GM19099 (cell line): ENCODE data around the gene MRPL28.

Source experiments
- POLR2A ChIP-seq: IDR thresholded peaks from 3 replicates; pipeline ENCODE4 v1.6.1; 2011; ENCODE audit warnings: low read depth; ENCODE audit not compliant: insufficient read length; ENCODE audit errors: extremely low read depth

MRPL28 gene

DNA sequence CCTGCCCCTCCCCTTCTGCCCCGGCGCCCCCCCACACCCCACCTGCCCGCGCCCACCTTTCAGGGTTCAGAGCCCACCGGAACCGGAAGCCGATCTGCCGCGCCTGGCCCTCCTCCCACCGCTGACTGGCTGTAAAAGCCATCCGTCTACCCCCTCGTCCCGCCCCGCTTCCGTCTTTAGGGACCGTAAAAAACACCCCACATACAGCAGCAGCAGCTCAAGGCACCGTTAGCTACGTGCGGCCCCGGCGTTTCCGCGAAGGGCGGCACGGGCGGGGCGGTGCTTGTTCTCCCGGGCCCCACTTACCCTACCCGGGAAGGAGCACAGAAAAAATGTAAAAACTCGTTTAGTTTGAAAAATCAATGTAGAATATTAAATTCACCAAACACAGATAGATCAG, at the start of gene MRPL28:
Gene MRPL28, minus strand, starts transcription at position 96 of the 400 bp plus-strand sequence. CDS start 320 bp downstream, outside the sequence.
- TF ChIP-seq POLR2A, result peak; percentile 32

- no peak for TF ChIP-seq POLR2A
Measured at GRCh38 chr16:414395-415169, 44.2 kb upstream of the MRPL28 start.

DNA sequence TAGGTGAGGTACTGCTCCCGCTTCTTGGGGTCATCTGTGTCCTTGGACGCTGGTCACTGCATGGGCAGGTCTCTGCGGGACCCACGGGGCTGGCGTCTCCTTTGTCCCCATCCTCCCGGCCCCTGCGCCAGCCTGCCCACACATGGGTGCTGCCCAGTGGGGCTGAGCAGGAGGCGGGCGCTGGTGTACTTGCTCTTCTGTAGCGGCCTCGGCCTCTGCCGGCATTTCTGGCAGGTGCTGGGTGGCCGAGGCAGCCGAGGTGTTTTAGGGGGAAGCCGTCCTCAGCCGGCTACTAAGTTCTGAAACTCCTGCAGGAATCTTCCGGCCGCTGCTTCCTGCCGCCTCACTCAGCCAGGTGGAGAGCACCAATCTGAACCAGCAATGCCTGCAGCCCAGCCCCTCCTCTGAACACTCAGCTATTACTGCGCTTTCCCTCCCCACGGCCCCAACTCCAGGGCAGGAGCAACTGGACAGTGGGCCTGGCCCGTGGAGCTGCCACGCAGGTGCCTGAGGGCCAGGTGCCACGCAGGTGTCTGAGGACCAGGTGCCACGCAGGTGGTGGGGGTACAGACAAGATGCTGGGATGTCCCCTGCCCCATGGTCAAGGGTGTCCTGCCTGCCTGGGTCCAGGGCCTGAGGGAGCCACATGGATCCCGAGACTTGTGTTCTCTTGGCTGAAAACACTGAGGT, 41.4 kb upstream of the MRPL28 start:
- no peak for TF ChIP-seq POLR2A

DNA sequence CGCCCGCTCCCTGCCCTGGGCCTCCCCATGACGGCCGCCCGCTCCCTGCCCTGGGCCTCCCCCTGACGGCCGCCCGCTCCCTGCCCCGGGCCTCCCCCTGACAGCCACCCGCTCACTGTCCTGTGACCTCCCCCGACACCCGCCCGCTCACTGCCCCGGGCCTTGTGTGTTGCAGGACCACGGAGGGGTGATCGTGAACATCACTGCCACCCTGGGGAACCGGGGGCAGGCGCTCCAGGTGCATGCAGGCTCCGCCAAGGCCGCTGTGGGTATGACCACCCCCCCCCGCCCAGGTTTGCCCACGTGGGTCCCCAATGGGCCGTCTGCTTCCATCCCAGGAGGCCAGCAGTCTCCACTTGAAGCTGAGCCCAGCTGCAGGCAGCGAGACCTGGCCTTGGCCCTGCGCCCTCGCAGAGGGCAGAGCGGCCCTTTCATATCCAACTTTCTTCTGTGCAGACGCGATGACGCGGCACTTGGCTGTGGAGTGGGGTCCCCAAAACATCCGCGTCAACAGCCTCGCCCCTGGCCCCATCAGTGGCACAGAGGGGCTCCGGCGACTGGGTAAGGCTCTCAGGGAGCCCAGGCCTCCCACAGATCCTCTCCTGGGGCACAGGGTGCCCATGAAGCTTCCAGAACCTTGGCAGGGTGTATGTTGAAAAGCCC, 40.3 kb upstream of the MRPL28 start:
- TF ChIP-seq POLR2A, result no peak

- TF ChIP-seq POLR2A, result no peak
Measured at GRCh38 chr16:407253-407652, 36.9 kb upstream of the MRPL28 start.

GRCh38 chr16:405548-406506, 35.5 kb upstream of the MRPL28 start:
- no peak for TF ChIP-seq POLR2A

GRCh38 chr16:404971-405486, 34.7 kb upstream of the MRPL28 start:
- TF ChIP-seq POLR2A, result no peak

- TF ChIP-seq POLR2A, result peak; percentile 85
Measured at GRCh38 chr16:401468-402348, 31.4 kb upstream of the MRPL28 start, which contains the start of gene DECR2. DECR2 (plus strand) TSS chr16:401885; CDS start chr16:401964, 79 bp downstream.

GRCh38 chr16:400061-400591, 29.8 kb upstream of the MRPL28 start:
- TF ChIP-seq POLR2A, result no peak

DNA sequence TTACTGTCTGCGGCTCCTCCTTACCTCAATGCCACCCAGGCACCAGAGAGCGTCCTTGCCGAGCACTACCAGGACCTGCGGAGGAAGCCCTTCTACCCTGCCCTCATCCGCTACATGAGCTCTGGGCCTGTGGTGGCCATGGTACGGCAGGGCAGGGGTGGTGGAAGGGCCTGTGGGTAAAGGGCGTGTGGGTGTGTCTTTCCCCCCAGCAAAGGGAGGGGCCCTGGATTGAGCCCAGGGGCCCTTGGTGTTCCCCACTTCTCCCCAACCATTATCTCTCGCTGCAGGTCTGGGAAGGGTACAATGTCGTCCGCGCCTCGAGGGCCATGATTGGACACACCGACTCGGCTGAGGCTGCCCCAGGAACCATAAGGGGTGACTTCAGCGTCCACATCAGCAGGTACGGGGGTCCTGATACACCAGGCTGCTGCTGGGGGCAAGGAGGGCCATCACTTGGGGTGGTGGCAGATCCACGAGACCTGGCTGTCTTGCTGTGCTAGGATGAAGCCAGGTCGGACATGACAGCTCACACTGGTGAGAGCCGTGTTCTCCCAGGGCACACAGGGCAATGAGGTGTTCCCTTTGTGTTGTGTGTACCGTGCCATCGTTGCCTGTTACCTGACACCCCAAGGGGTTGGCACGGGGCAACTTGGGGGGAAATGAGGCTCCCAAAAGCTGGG, 29.1 kb upstream of the MRPL28 start:
- no peak for TF ChIP-seq POLR2A

- no peak for TF ChIP-seq POLR2A
Measured at GRCh38 chr16:398561-399339, 28.4 kb upstream of the MRPL28 start.

DNA sequence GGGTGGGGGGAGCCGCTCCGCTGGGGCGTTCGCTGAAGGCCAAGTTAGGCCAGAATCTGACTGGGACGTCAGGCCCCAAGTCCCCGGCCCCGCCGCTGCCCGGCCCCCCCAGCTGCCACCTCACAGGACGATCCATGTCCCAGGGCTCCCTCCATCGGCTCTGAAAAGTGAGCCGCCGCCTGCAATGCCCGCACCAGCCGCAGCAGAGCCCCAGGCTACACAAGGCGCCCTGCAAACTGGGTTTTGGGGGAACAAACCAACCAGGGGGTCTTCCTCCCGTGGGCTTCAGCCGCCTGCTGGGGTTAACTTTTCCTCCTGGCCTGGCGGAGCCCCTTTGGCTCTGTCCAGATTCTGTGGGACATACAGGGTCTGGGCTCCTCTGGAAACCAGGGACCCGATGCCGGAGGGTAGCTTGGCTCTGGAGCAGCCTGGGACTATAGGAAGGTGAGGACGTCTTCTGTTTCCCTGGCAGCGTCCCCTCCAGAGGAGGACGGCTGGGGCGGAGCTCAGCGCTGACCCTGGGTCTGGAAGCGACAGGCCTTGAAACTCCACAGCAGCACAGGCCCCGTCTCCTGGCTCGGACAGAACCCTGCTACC, 27.5 kb upstream of the MRPL28 start:
- TF ChIP-seq POLR2A, result no peak

- peak; percentile 52 for TF ChIP-seq POLR2A
Measured at GRCh38 chr16:397135-397661, 26.9 kb upstream of the MRPL28 start, which contains the start of gene NME4. NME4 (plus strand) TSS chr16:397199; CDS start chr16:397223, 24 bp downstream.
